Peyer's patch (tissue), 4 donors: ENCODE data around the gene ATG4D.

Source experiments
- CTCF ChIP-seq, 6 experiments: fragments of 450-650 bp in 4 of 6; fragments of 200-600 bp in 2 of 6; sonication (generic) in 1 of 6; IDR thresholded peaks; one replicate each; pipeline ENCODE4 v1.5.1; 2017 to 2019; ENCODE audit warnings: antibody characterized with exemption in 6 of 6, mild to moderate bottlenecking in 3 of 6, moderate library complexity in 1 of 6
- POLR2A ChIP-seq, 2 donors: fragments of 450-650 bp; IDR thresholded peaks; one replicate each; pipeline ENCODE4 v1.5.1; 2017; ENCODE audit warnings: antibody characterized with exemption in 2 of 2, mild to moderate bottlenecking in 2 of 2, moderate library complexity in 2 of 2

- no peak for TF ChIP-seq CTCF (IDR thresholded peaks at IDR 0.05)
- no peak for TF ChIP-seq POLR2A (IDR thresholded peaks at IDR 0.05)
Measured at GRCh38 chr19:10567656-10568055, 24.0 kb downstream of the ATG4D start.
